ENCODE data around the gene SNAI3.
A peak's percentile ranks its signal among the peaks of the same experiment; 100 is the strongest.

SNAI3 gene

DNA sequence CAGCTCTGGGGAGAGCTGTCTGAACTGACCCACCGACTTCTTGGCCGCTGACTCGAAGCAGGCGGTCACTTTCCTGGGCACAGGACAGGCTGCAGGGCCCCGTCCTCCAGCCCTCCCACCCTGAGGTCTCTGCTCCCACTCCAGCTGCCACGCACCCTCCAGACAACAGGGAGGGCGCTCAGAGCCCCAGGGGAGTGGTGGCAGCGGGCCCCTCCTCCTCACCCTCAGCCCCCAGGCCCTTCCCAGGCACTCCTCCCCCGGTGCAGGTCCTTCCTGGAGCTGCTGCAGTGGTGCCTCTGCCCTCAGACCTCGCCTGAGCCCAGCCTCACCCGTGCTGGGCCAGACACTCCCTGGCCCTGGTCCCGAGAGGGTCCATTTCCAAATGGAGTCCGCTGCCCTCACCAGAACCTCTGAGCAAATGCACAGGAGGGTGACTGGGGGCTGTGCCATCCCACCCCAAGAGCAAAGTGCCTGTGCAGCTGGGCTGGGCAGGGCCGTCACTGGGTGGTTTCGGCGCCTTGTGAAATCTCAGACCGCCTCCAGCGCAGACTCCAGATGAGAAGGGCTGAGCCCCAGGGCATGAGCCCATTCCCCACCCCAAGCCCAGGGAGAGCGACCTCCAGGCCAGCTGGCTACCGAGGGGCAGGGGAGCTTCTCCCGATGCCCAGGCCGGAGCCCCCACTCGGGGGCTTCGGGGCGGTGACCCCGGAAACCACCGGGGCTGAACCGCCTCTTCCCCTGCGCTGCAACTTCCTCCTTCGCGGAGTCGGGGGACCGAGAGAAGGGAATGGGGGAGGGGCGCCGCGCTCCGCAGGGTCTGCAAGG, 36.2 kb downstream of the SNAI3 start:
- Histone ChIP-seq H2AFZ (ENCODE audit: low read depth, low read length, severe bottlenecking) (no peak overlapping the region), H3K36me3 (ENCODE audit: low read length) (no peaks in the 10 kb centered on the region), H3K9me3 (ENCODE audit: insufficient read depth, low read length) (no peaks in the 10 kb centered on the region), H3F3A (ENCODE audit: insufficient read depth) (no peaks in the 10 kb centered on the region), H3K4me2 (ENCODE audit: low read depth, low read length, poor library complexity, severe bottlenecking) (peak overlapping the region; percentile 86), H3K9me2 (replicated peaks; ENCODE audit: insufficient read depth, low read length) (no peaks in the 10 kb centered on the region), H3K27ac (ENCODE audit: low read depth, low read length) (peak overlapping the region; percentile 90), H3K27me3 (ENCODE audit: low read length) (no peaks in the 10 kb centered on the region), H3K79me2 (ENCODE audit: insufficient read depth, low read length) (peaks cover 26% of the 10 kb centered on the region), H3K4me3 (ENCODE audit: insufficient read depth, low read length, poor library complexity, severe bottlenecking) (peak overlapping the region; percentile 80), H4K20me1 (ENCODE audit: low read depth, low read length) (peaks cover 12% of the 10 kb centered on the region; the same call in 1 of the 2 replicates), H3K9ac (ENCODE audit: low read length) (peak overlapping the region; percentile 95)
- TF ChIP-seq, protein P1, sequence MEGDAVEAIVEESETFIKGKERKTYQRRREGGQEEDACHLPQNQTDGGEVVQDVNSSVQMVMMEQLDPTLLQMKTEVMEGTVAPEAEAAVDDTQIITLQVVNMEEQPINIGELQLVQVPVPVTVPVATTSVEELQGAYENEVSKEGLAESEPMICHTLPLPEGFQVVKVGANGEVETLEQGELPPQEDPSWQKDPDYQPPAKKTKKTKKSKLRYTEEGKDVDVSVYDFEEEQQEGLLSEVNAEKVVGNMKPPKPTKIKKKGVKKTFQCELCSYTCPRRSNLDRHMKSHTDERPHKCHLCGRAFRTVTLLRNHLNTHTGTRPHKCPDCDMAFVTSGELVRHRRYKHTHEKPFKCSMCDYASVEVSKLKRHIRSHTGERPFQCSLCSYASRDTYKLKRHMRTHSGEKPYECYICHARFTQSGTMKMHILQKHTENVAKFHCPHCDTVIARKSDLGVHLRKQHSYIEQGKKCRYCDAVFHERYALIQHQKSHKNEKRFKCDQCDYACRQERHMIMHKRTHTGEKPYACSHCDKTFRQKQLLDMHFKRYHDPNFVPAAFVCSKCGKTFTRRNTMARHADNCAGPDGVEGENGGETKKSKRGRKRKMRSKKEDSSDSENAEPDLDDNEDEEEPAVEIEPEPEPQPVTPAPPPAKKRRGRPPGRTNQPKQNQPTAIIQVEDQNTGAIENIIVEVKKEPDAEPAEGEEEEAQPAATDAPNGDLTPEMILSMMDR (IDR thresholded peaks at IDR 0.05; ENCODE audit: insufficient read depth, low read length, poor library complexity, severe bottlenecking): no peak
- no peak for TF ChIP-seq EZH2phosphoT487 (conservative IDR thresholded peaks at IDR 0.05; ENCODE audit: low read length)

DNA sequence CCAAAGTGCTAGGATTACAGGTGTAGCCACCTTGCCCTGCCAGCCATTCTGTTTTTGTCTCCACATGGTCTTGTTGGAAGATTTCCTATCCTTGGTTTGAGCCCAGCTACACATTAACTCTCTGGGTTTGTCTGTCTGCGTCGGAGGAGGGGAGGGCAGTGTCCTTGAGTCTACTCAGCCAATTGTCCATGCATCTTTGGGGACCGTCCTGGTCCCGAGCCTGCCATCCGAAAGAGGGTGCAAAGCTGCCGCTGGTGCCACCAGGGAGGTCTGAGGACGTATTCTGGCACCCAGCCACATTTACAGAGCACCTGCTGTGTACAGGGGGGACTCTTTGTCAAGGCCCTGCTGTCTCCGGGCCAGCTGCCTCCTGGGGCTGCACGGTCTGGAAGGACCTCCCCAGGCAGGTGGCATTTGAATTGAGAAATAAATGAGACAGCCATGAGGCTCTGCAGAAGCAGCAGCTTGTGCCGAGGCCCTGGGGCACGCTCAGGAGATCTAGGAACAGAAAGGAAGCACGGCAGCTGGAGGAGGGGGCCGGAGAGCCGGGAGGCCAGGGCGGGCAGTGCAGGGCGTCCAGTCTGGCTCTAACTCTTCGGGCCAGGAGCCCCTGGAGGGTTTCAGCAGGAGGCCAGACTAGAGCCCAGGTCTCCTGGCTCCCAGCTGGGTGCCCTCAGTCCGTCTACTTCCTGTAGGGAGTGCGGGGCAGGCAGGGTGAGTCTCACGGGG, 36.9 kb downstream of the SNAI3 start:
- Histone ChIP-seq H3K27ac (ENCODE audit: low read depth, low read length) (peak overlapping the region; percentile 90), H3K79me2 (ENCODE audit: insufficient read depth, low read length) (peaks cover 26% of the 10 kb centered on the region), H3K4me2 (ENCODE audit: low read depth, low read length, poor library complexity, severe bottlenecking) (peak overlapping the region; percentile 86), H3K9me3 (ENCODE audit: insufficient read depth, low read length) (no peaks in the 10 kb centered on the region), H3K27me3 (ENCODE audit: low read length) (no peaks in the 10 kb centered on the region), H3K36me3 (ENCODE audit: low read length) (no peaks in the 10 kb centered on the region), H2AFZ (ENCODE audit: low read depth, low read length, severe bottlenecking) (no peak overlapping the region), H4K20me1 (ENCODE audit: low read depth, low read length) (peaks cover 12% of the 10 kb centered on the region; the same call in 1 of the 2 replicates), H3K9me2 (replicated peaks; ENCODE audit: insufficient read depth, low read length) (no peaks in the 10 kb centered on the region), H3K9ac (ENCODE audit: low read length) (peak overlapping the region; percentile 95), H3K4me3 (ENCODE audit: insufficient read depth, low read length, poor library complexity, severe bottlenecking) (peak overlapping the region; percentile 80), H3F3A (ENCODE audit: insufficient read depth) (no peaks in the 10 kb centered on the region)
- no peak for TF ChIP-seq EZH2phosphoT487 (conservative IDR thresholded peaks at IDR 0.05; ENCODE audit: low read length)
- TF ChIP-seq, protein P1 (IDR thresholded peaks at IDR 0.05; ENCODE audit: insufficient read depth, low read length, poor library complexity, severe bottlenecking): no peak

DNA sequence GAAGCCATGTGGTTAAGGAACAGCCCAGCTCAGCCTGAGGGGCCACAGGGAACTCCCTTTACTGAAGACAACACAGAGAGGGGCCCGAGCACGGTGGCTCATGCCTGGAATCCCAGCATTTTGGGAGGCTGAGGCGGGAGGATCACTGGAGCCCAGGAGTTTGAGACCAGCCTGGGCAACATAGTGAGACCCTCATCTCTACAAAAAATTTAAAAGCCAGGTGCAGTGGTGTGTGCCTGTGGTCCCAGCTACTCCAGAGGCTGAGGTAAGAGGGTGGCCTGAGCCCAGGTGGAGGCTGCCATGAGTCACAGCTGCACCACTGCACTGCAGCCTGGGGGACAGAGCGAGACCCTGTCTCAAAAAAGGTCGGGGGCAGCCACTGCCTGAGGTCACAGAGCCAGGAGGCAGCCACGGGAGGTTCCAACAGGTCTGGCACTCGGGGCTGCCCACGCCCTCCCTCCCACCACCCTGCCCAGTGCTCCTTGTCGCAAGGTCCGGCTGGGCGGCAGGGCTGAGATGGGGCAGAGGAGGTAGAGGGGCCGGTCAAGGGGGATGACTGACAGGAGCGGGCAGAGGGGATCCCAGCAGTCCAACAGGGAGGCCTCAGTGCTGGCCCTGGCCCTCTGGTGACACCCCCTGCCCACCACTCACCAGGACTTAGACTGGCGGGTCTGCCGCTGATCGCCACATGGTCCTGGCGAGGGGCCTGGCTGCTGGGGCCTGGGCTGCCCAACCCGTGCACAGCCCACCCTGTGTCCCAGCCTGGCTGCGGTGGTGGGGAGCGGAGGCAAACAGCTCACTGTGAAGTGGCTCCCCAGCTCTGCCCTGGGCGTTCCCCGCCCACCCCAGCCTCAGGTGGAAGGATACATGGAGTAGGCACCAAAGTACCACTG, 38.9 kb downstream of the SNAI3 start:
- no peak overlapping the region for H3K4me2 ChIP-seq (ENCODE audit: low read depth, low read length, poor library complexity, severe bottlenecking)
- no peak overlapping the region for H3K4me3 ChIP-seq (ENCODE audit: insufficient read depth, low read length, poor library complexity, severe bottlenecking)
- H3K9me2 ChIP-seq (replicated peaks; ENCODE audit: insufficient read depth, low read length): no peaks in the 10 kb centered on the region
- TF ChIP-seq, protein P1 (IDR thresholded peaks at IDR 0.05; ENCODE audit: insufficient read depth, low read length, poor library complexity, severe bottlenecking): no peak
- no peak for TF ChIP-seq EZH2phosphoT487 (conservative IDR thresholded peaks at IDR 0.05; ENCODE audit: low read length)
- no peaks in the 10 kb centered on the region for H3K36me3 ChIP-seq (ENCODE audit: low read length)
- H2AFZ ChIP-seq (ENCODE audit: low read depth, low read length, severe bottlenecking): no peak overlapping the region
- peaks cover 26% of the 10 kb centered on the region for H3K79me2 ChIP-seq (ENCODE audit: insufficient read depth, low read length)
- H3F3A ChIP-seq (ENCODE audit: insufficient read depth): no peaks in the 10 kb centered on the region
- H3K9me3 ChIP-seq (ENCODE audit: insufficient read depth, low read length): no peaks in the 10 kb centered on the region
- peaks cover 12% of the 10 kb centered on the region; the same call in 1 of the 2 replicates for H4K20me1 ChIP-seq (ENCODE audit: low read depth, low read length)
- H3K9ac ChIP-seq (ENCODE audit: low read length): no peak overlapping the region
- H3K27ac ChIP-seq (ENCODE audit: low read depth, low read length): no peak overlapping the region
- H3K27me3 ChIP-seq (ENCODE audit: low read length): no peaks in the 10 kb centered on the region

Data from SU-DHL-6 (cell line).